Left hindlimb (tissue), 1 donor: ENCODE measurements around the gene ARL4C.

Source experiments
- DNase-seq: peaks from one replicate; pipeline ENCODE4 v3.0.0-alpha.2; 2018

Gene ARL4C

DNA sequence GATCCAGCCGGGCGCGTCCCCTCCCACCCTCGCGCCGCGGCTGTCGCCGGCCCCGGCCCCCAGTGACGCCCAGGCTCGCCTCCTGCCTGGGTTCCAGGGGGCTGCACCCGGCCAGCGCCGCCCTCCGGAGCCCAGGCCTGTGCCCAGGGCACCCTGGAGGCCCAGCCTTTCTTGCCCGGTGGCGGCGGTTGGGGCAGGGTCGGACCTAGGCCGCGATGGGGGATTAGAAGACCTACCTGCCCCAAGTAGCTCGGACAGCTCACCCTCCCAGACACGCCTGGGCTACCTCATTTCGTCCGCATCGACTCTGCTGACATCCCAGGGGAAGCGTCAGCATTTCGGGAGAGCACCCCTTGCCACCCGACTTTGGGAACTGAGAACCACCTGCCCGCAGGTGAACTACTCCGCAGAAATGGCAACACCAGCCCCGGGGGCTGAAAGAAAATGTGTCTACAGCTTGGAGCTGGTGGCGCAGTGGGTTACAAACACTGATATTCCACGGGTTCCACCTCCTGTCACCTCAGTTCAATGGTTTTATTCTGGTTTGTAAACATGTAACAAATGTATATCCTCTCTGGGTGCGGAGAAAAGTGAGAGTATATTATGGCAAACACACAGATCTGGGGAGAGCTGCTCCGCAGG lies 834 bp upstream of the ARL4C start:
- no peak for DNase-seq

GRCh38 chr2:234496055-234496834 lies 636 bp downstream of the ARL4C start:
- no peak for DNase-seq

- DNase-seq, result no peak
Measured at GRCh38 chr2:234495251-234496054, 1.4 kb downstream of the ARL4C start.

- no peak for DNase-seq
Measured at GRCh38 chr2:234494361-234495250, 2.3 kb downstream of the ARL4C start.

- no peak for DNase-seq
Measured at GRCh38 chr2:234493796-234494195, 3.1 kb downstream of the ARL4C start.

DNA sequence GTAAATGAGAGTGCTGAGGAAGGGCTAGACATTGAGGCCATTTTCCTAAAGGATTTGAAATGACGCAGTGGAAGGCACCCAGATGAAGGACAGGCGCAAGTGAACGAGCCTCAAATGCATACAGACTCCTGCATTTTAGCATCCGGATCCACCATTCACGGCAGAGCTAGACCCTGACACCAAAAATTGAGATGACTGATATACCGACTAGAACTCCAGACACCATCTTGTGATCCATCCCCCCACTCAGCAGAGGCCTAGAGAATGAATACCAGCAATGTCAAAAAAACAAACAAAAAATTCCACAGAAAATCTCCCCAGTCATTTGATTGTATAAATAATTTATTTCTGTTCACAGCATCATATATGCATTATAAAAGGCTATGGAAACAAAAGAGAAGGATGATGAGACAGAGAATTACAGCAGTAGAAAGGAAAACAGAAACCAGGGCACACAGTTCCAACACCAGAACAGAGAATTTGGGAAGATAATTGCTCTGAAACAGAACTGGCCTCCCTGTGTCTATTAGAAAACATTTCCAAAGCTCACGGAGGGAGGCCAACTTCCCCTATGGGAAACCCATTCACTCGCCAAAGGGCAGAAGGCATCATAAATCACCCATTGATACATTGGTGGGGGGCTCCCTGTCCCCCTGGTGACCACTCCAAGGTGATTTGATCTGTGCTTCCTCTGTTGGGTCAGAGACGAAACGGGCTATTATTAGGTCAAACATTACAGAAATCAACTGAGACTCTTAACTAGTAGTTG lies 4.0 kb downstream of the ARL4C start:
- DNase-seq, result no peak

GRCh38 chr2:234491897-234492296 lies 5.0 kb downstream of the ARL4C start:
- no peak for DNase-seq

DNA sequence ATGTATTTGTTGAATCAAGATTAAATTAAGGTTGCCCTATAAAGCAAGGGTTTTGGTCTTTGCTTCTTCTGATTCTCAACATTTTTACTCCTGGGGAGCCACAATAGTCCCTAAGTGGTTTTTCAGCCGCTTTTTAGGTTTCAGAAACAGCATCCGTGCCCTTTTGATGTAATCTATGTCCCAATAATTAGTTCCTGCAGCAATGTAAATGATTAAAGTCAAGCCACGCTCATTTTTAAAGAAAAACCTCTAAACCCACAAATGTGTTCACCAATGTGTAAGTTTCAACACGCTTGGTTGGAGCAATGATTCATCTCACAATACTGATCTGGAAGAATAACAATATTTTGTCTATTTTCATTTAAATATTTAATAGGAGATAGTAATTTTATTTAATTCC lies 5.6 kb downstream of the ARL4C start:
- no peak for DNase-seq

- no peak for DNase-seq
Measured at GRCh38 chr2:234490271-234491091, 6.4 kb downstream of the ARL4C start.

DNA sequence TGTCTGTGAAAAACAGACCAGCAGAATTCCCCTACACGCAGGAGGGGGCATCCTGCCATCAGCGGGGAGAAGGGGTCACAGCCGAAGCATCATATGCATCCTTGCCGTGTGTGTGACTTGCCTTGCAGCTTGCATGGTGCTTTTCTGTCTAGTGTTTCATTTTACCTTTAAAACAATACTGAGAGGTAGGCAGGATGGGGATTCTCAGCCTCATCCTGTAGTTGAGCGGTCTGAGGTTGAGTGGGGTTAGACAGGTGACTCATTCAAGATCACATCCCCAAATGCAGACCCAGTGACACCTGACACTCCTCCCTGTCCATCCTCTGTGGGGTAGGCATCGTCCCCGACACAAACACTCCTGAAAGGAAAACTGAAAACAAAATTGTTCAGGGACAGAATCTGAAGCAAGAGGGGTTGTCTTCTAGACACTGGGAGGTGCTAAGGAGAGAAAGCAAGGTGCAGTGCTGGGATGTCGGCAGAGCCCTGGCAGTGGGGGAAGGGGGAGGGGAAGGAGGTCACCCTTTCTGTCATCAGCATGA lies 7.9 kb downstream of the ARL4C start:
- DNase-seq, result no peak

- no peak for DNase-seq
Measured at GRCh38 chr2:234488486-234488885, 8.4 kb downstream of the ARL4C start.

DNA sequence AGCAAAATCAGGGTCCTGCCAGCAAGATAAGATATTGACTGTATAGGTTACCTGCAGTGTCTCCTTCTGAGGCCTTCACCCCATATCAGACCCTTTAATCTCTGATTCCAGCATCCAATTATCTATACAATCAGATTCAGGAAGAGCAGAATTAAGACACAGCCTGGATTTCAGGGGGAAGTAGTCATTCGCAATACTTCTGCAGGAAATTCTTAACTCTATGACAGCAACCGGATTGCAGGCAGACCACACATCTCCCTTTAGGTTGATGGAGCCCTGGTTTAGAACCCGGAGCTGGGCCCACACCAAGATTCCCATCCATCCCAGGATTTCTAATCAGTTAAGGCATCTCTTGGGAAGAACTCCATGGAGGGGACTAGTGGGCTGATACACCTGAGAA lies 9.5 kb downstream of the ARL4C start:
- no peak for DNase-seq

- no peak for DNase-seq
Measured at GRCh38 chr2:234483568-234484251, 13.2 kb downstream of the ARL4C start.

GRCh38 chr2:234481301-234481700 lies 15.6 kb downstream of the ARL4C start:
- no peak for DNase-seq

- no peak for DNase-seq
Measured at GRCh38 chr2:234480337-234480736, 16.5 kb downstream of the ARL4C start.

GRCh38 chr2:234479465-234479864 lies 17.4 kb downstream of the ARL4C start:
- no peak for DNase-seq

DNA sequence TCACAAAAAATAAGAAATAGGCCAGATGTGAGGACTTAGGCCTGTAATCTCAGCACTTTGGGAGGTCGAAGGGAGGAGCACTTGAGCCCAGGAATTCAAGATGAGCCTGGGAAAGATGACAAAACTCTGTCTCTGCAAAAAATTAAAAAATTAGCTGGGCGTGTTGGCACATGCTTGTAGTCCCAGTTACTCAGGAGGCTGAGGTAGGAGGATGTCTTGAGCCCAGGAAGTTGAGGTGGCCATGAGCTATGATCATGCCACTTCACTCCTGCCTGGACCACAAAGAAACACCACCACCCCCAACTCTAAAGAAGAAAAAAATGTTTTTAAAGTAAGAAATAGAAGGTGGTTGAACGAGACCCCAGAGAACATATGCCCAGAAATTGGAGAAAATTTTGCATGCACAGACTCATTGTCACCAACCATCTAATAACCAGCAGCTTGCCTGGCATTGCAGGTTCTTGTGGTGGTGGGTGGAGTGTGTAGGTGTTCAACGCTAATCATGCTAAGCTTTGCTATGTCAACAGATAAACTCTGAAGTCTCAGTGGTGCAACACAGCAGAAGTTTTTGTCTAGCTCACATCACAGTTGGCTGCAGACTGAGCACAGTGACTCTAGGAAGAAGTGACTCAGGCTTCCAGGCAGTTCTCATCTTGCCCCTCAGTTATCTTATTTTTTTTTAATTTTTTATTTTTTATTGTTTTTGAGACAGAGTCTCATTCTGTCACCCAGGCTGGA lies 18.6 kb downstream of the ARL4C start:
- DNase-seq, result no peak

DNA sequence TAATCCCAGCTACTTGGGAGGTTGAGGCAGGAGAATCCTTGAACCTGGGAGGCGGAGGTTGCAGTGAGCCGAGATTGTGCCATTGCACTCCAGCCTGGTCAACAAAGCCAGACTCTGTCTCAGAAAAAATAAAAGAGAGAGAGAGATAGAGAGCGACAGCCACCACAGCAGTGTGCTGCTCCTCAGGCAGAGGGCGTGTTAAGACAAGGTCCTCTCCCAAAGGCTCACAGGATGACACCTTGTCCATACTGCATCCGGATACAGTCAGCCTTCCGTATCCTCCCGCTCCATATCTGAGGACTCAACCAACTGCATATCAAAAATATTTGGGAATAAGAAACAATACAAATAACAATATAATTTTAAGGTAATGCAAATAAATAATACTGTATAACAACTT lies 20.1 kb downstream of the ARL4C start:
- DNase-seq, result no peak

DNA sequence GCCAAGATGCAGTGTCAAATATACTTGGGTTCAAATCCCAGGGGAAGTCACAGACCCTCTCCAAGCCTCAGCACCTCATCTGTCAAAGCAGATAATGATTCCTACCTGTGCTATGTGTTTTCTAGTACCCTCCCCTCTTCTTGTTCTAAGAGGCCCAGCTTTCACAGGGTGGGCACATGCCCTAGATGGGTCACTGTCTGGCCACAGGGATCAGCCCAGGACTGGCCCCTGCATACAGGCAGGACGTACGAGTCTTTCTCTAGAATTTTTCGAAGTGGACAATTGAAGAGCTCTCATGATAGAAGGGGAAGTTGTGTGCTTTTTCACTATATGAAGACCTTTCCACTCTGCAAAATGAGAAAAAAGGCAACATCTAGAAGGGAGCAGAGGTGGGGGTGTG lies 22.2 kb downstream of the ARL4C start:
- no peak for DNase-seq
